ENCODE data around the gene GAN. TPM values are rescaled to one million over a fixed set of nuclear protein-coding genes. Genes with fewer than 3 reads are reported as not detected.
A peak's percentile ranks its signal among the peaks of the same experiment; 100 is the strongest.

GAN gene
- total and polyA plus RNA-seq, 2 of the 4 experiments (the other 2 are of a cell fraction) = 1.1 to 5.7 TPM

- Histone ChIP-seq H4K8ac (ENCODE audit: low read depth in 2 of 2, low read length in 2 of 2) (no peak overlapping the region), H3K79me1 (ENCODE audit: low read depth in 1 of 2, low read length in 2 of 2) (no peaks in the 10 kb centered on the region), H3K27me3 (ENCODE audit: control insufficient read depth, insufficient read depth, low read length) (no peaks in the 10 kb centered on the region), H4K91ac (ENCODE audit: insufficient read depth, low read depth, low read length) (no peak overlapping the region), H3K4me3 (ENCODE audit: insufficient read depth, low read depth, low read length) (no peak overlapping the region), H3K9ac (ENCODE audit: low read depth, low read length) (no peak overlapping the region), H2BK20ac (ENCODE audit: low read depth, low read length) (no peak overlapping the region), H3K23ac (ENCODE audit: low read depth, low read length) (no peak overlapping the region), H4K5ac (ENCODE audit: low read depth, low read length) (no peak overlapping the region), H3K56ac (ENCODE audit: extremely low read depth, insufficient read depth, low read length) (no peak overlapping the region), H4K20me1 (ENCODE audit: insufficient read depth, low read length) (no peaks in the 10 kb centered on the region), H3K27ac (ENCODE audit: insufficient read depth, low read length) (no peak overlapping the region), H3K36me3 (ENCODE audit: control insufficient read depth, insufficient read depth, low read length) (peaks cover 30% of the 10 kb centered on the region), H3K18ac (ENCODE audit: low read depth, low read length) (no peak overlapping the region), H2BK120ac (ENCODE audit: low read depth, low read length) (no peak overlapping the region), H3K4ac (ENCODE audit: low read depth, low read length) (no peak overlapping the region), H3K4me2 (ENCODE audit: low read depth, low read length) (no peak overlapping the region), H3K4me1 (ENCODE audit: control insufficient read depth, insufficient read depth, low read length) (no peaks in the 10 kb centered on the region), H3K14ac (replicated peaks; ENCODE audit: low read depth, low read length) (no peak overlapping the region), H2AK5ac (ENCODE audit: low read depth, low read length) (no peak overlapping the region), H3K9me1 (ENCODE audit: insufficient read depth, low read length) (no peaks in the 10 kb centered on the region), H2AK9ac (replicated peaks; ENCODE audit: low read depth, low read length, poor library complexity) (no peak overlapping the region), H3K9me3 (ENCODE audit: control insufficient read depth, insufficient read depth, low read length) (no peaks in the 10 kb centered on the region), H2BK5ac (ENCODE audit: low read depth, low read length, poor library complexity, severe bottlenecking) (no peak overlapping the region), H2BK15ac (ENCODE audit: low read depth, low read length) (no peak overlapping the region), H2AFZ (replicated peaks; ENCODE audit: low read length, poor library complexity) (no peak overlapping the region)
- ChIA-PET CTCF (interaction anchor here (0.6 kb wide), 1 partner anchor 1911 kb away, joined by 5 read pairs; no protein-coding TSS in a partner anchor), POLR2A (ENCODE audit: unreplicated experiment) (interaction anchor here (0.6 kb wide), 1 partner anchor 301 kb away, joined by 3 read pairs; no protein-coding TSS in a partner anchor)
- ATAC-seq (ENCODE audit: low read depth) (peak; percentile 89), DNase-seq (peak; percentile 59)
- in situ Hi-C loops (cut with MboI; ENCODE audit: low sequenced_read_pairs) (loop anchor here (5.0 to 10.0 kb wide), 2 partner anchors 366 to 508 kb away; no protein-coding TSS in a partner anchor), intact Hi-C loops (cut with micrococcal nuclease) (loop anchor here (1.0 to 5.0 kb wide), 3 partner anchors 357 to 521 kb away; no protein-coding TSS in a partner anchor), dilution Hi-C loops (cut with HindIII; ENCODE audit: low sequenced_read_pairs, unreplicated experiment) (no loop called here)
- no TSS peak for BruUV-seq (replicated peaks)
- 90% methylated on average over 2 of the region's 12 CpGs; no CpG with 5 or more reads in 1 of the 2 experiments for WGBS, 2 experiments (ENCODE audit: extremely low coverage in 2 of 2, insufficient read length in 1 of 2)
- no peak for TF ChIP-seq POLR2A (IDR thresholded peaks at IDR 0.05; ENCODE audit: low read depth, low read length)
- TF ChIP-seq FOS (IDR thresholded peaks at IDR 0.05; ENCODE audit: low read depth, low read length) = no peak
- no peak for TF ChIP-seq RCOR1 (IDR thresholded peaks at IDR 0.05; ENCODE audit: insufficient replicate concordance, low read length)
- TF ChIP-seq MAFK (IDR thresholded peaks at IDR 0.05; ENCODE audit: low read depth, low read length) = peak; percentile 77
- TF ChIP-seq MXI1 (IDR thresholded peaks at IDR 0.05; ENCODE audit: borderline replicate concordance, low read depth, low read length) = no peak
- TF ChIP-seq CHD1 (IDR thresholded peaks at IDR 0.05; ENCODE audit: low read depth, low read length) = no peak
- peak; percentile 78 for TF ChIP-seq SMC3 (IDR thresholded peaks at IDR 0.05; ENCODE audit: low read depth, low read length)
- TF ChIP-seq NFE2L2 (IDR thresholded peaks at IDR 0.05; ENCODE audit: low read depth, low read length) = no peak
- TF ChIP-seq CEBPB (IDR thresholded peaks at IDR 0.05; ENCODE audit: low read depth, low read length) = no peak
- TF ChIP-seq BHLHE40 (IDR thresholded peaks at IDR 0.05; ENCODE audit: low read depth, low read length) = no peak
- TF ChIP-seq USF2 (IDR thresholded peaks at IDR 0.05; ENCODE audit: low read depth, low read length) = no peak
- TF ChIP-seq MAZ (IDR thresholded peaks at IDR 0.05; ENCODE audit: borderline replicate concordance, low read depth, low read length) = no peak
- peak; percentile 82 for TF ChIP-seq RAD21 (IDR thresholded peaks at IDR 0.05; ENCODE audit: low read length)
- no peak for TF ChIP-seq RFX5 (IDR thresholded peaks at IDR 0.05; ENCODE audit: low read depth, low read length)
- TF ChIP-seq ELK1 (IDR thresholded peaks at IDR 0.05; ENCODE audit: borderline replicate concordance, low read depth, low read length) = no peak
These were observed 51.7 kb downstream of the GAN start for GRCh38 chr16:81366316-81366932.

Measured in IMR-90 (cell line).